ENCODE measurements around the gene COL2A1. TPM values are rescaled to one million over a fixed set of nuclear protein-coding genes. Genes with fewer than 3 reads are reported as not detected.
A peak's percentile ranks its signal among the peaks of the same experiment; 100 is the strongest.

The COL2A1 gene
- total RNA-seq, 1 donor from 2014 or later, result 86.4 TPM

DNA sequence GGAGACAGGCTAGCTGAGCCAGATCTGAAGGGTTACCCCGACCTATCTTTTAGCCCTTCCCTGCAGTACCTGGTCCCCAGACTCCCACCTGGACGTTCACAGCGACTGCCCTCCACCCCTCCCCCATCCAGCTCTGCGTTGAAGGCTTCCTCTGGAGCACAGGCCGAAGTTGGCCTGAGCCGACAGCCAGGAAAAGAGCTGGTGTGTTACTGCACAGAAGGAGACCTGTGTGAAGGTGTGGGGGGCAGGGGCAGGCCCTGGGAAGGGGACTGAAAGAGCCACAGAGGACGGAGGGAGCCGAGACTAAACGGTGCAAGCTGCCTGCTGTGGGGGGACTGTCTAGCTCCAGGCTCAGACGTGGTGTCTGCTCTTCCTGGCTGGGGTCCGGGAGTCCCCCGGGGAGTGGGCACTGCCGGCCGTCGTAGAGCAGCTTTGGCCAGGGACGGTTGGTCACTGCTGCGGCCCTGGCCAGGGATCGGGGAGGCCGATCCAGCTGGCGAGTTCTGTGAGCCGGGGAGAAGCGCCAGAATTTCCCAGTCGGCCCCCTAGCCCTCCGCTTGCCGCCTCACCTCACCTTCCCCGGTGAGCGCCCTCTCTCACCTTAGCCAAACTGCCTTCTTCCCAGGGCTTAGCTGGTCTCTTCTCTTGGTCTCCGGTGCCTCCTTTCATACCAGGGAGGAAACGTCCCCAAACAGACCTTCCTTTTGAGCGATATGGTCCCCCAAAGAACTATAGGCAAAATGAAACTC is 899 bp upstream of the COL2A1 start:
- Mint-ChIP-seq H3K4me1 (peaks cover 52% of the 10 kb centered on the region), H3K27me3 (ENCODE audit: low read depth) (peaks cover 68% of the 10 kb centered on the region), H3K9me3 (no peaks in the 10 kb centered on the region), H3K36me3 (no peaks in the 10 kb centered on the region), H3K27ac (no peak overlapping the region), H3K4me3 (peak overlapping the region; percentile 51)
- no peak for DNase-seq (ENCODE audit: low spot score in 2 of 2, unreplicated experiment in 2 of 2)
- TF ChIP-seq, protein P1, sequence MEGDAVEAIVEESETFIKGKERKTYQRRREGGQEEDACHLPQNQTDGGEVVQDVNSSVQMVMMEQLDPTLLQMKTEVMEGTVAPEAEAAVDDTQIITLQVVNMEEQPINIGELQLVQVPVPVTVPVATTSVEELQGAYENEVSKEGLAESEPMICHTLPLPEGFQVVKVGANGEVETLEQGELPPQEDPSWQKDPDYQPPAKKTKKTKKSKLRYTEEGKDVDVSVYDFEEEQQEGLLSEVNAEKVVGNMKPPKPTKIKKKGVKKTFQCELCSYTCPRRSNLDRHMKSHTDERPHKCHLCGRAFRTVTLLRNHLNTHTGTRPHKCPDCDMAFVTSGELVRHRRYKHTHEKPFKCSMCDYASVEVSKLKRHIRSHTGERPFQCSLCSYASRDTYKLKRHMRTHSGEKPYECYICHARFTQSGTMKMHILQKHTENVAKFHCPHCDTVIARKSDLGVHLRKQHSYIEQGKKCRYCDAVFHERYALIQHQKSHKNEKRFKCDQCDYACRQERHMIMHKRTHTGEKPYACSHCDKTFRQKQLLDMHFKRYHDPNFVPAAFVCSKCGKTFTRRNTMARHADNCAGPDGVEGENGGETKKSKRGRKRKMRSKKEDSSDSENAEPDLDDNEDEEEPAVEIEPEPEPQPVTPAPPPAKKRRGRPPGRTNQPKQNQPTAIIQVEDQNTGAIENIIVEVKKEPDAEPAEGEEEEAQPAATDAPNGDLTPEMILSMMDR (IDR thresholded peaks at IDR 0.05; ENCODE audit: unreplicated experiment), result no peak

DNA sequence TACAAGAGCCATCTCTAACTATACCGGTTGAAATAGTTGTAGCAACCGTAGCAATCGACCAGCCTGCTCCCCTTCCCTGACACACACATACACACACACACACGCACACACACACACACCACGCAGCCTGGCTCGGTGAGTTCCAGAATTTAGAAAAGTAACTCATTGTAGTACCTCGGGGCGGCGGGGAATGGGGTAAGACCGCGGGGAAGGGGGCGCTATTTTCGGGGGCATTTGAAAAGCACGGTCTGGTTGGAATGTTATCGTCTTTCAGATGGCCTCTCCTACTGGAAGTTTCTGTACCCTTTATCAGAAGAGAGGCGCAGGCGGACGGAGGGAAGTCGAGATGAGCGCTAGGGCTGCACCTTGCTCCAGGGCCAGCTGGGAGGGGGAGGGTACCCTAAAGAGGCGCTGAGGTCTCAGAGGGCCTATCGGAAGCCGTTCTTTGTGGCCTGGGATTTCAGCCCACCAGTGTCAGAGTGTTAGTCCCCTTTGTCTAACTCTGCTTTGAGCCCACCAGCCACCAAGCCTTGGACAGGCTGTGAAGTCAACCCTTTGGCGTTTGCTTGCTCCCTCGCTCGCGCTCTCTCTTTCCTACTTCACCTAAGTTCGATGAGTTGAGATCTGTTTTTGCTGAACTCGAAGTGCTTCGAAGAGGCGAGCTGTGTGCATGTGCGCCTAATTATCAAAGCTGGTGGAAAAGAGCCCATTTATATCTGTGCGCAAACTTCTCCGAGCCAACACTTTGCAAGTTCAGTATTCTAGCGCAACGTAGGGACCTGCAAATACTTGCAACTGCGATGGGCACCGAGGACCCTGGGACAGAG is 837 bp downstream of the COL2A1 start:
- TF ChIP-seq, protein P1 (IDR thresholded peaks at IDR 0.05; ENCODE audit: unreplicated experiment), result no peak
- Mint-ChIP-seq H3K27ac (peak overlapping the region; percentile 92), H3K9me3 (no peaks in the 10 kb centered on the region), H3K27me3 (ENCODE audit: low read depth) (peaks cover 56% of the 10 kb centered on the region), H3K36me3 (no peaks in the 10 kb centered on the region), H3K4me1 (peaks cover 49% of the 10 kb centered on the region), H3K4me3 (peak overlapping the region; percentile 77)
- no peak for DNase-seq (ENCODE audit: low spot score in 2 of 2, unreplicated experiment in 2 of 2)

DNA sequence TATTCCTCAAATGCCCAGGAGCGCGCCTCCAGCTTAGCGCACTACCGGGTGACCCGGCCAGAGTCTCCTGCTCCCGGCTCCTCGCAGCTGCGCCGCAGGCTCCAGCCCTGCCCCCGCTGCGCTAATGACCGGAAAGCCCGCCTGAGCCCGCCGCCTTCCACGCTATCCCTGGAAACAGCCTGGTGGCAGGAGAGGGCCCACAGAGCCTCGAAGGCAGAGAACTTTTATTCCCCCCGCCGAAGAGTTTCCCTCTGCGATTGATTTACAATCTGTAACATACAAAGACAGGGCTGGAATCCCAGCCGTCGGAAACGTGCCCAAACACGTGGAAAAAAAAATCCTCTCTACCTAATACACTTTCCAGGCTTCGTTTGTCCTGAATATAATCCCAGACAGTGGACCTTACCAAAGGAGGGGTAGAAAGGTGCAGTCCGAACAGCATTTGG is 1.5 kb downstream of the COL2A1 start:
- TF ChIP-seq, protein P1 (IDR thresholded peaks at IDR 0.05; ENCODE audit: unreplicated experiment), result no peak
- Mint-ChIP-seq H3K9me3 (no peaks in the 10 kb centered on the region), H3K27me3 (ENCODE audit: low read depth) (peaks cover 52% of the 10 kb centered on the region), H3K27ac (peak overlapping the region; percentile 92), H3K4me3 (peak overlapping the region; percentile 77), H3K36me3 (no peaks in the 10 kb centered on the region), H3K4me1 (peaks cover 47% of the 10 kb centered on the region)
- peak in 1 of 2 experiments; percentile 67 for DNase-seq (ENCODE audit: low spot score in 2 of 2, unreplicated experiment in 2 of 2)

DNA sequence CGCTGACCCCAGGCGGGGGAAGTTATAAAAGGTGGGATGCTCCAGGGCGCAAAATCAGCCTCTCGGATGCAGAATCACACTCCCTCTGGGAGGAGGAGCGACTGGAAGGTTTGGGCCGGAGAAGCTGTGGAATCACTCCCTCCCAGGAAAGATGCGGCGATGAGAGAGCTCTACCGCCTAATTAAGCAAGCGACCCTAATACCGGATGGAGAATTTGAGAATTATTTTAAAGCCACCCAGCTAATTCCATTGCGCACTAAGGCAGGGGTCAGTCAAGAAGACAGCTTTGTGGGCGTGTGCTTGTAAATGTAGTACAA is 1.9 kb downstream of the COL2A1 start:
- no peaks in the 10 kb centered on the region for H3K9me3 Mint-ChIP-seq
- H3K4me3 Mint-ChIP-seq, result peak overlapping the region; percentile 77
- H3K27me3 Mint-ChIP-seq (ENCODE audit: low read depth), result peaks cover 49% of the 10 kb centered on the region
- no peaks in the 10 kb centered on the region for H3K36me3 Mint-ChIP-seq
- no peak for DNase-seq (ENCODE audit: low spot score in 2 of 2, unreplicated experiment in 2 of 2)
- peaks cover 47% of the 10 kb centered on the region for H3K4me1 Mint-ChIP-seq
- H3K27ac Mint-ChIP-seq, result peak overlapping the region; percentile 92
- TF ChIP-seq, protein P1 (IDR thresholded peaks at IDR 0.05; ENCODE audit: unreplicated experiment), result no peak

DNA sequence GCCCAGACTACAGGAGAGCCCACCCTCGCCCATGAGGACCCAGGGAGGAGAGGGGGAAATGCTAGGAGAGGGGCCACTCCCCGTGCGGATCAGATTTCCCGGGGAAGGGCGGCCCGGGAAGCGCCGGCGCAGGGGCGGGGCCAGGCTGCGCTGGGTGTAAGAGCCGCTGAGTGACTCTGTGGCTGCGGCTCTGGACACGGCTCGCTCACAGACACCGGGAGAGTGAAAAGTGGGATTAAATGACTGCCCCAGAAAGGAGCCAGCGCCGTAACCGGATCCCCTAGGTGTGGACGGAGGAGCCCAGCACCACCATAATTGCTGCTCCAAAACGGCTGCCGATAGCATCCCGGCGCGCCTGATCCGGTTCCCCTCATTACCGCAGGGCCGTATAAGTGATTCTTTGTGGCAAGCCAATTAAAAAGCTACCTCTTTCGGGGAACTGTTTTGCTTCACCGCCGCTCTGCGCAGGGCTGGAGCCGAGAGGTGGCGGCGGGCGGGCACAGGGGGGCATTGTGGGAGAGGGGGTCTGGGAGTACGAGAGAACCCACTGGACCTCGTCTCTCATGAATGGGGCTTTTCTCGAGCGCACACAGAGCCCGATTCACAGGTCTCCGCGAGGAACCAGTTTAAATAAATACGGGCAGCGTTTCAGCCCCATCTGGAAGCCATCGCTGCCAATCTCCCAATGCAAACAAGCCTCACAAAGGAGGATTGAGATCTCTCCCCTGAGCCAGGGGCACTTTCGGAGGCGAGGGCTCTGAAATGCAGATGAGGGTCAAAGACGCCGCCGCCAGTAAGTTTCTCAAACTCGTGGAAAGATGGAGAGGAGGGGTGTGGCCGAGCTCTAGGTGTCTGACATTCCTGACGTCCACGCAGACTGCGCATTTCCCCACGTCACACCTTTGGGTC is 2.5 kb downstream of the COL2A1 start:
- Mint-ChIP-seq H3K4me1 (peaks cover 47% of the 10 kb centered on the region), H3K27me3 (ENCODE audit: low read depth) (peaks cover 43% of the 10 kb centered on the region)

More for the DNA sequence above, 2.5 kb downstream of the COL2A1 start:
- Mint-ChIP-seq H3K9me3 (no peaks in the 10 kb centered on the region), H3K36me3 (no peaks in the 10 kb centered on the region), H3K4me3 (peak overlapping the region; percentile 77), H3K27ac (peak overlapping the region; percentile 92)
- TF ChIP-seq, protein P1 (IDR thresholded peaks at IDR 0.05; ENCODE audit: unreplicated experiment), result no peak
- DNase-seq (ENCODE audit: low spot score in 2 of 2, unreplicated experiment in 2 of 2), result peak in 1 of 2 experiments; percentile 73
